Neural progenitor cell (in vitro differentiated cells): ENCODE results near the gene GPLD1. TPM values are rescaled to one million over a fixed set of nuclear protein-coding genes. Genes with fewer than 3 reads are reported as not detected.

Experiments used
- DNase-seq: peaks from one replicate; pipeline ENCODE4 v3.0.0-alpha.2; 2016; ENCODE audit warnings: low spot score
- H2AFZ ChIP-seq: fragments of 200-600 bp; sonication (generic); replicated peaks from 2 replicates; pipeline ENCODE4 v1.6.1; 2016; ENCODE audit warnings: antibody characterized with exemption
- H3F3A ChIP-seq: fragments of 200-600 bp; sonication (generic); 2 replicates; pipeline ENCODE4 v1.6.1; 2016; ENCODE audit warnings: antibody characterized with exemption, low read depth
- H3K27ac ChIP-seq: fragments of 200-600 bp; sonication (generic); 2 replicates; pipeline ENCODE4 v1.5.1; 2016; ENCODE audit warnings: mild to moderate bottlenecking
- H3K27me3 ChIP-seq: fragments of 200-600 bp; sonication (generic); 2 replicates; pipeline ENCODE4 v1.6.1; 2016; ENCODE audit warnings: mild to moderate bottlenecking, moderate library complexity
- H3K36me3 ChIP-seq: fragments of 200-600 bp; sonication (generic); 2 replicates; pipeline ENCODE4 v1.5.1; 2016
- H3K4me1 ChIP-seq: fragments of 200-600 bp; sonication (generic); 2 replicates; pipeline ENCODE4 v1.6.1; 2016; ENCODE audit warnings: mixed run types
- H3K4me2 ChIP-seq: fragments of 200-600 bp; sonication (generic); 2 replicates; pipeline ENCODE4 v1.6.1; 2016
- H3K4me3 ChIP-seq: fragments of 200-600 bp; sonication (generic); 2 replicates; pipeline ENCODE4 v1.5.1; 2016
- H3K79me2 ChIP-seq: fragments of 200-600 bp; sonication (generic); 2 replicates; pipeline ENCODE4 v1.6.1; 2016; ENCODE audit warnings: low read depth
- H3K9ac ChIP-seq: fragments of 200-600 bp; sonication (generic); 2 replicates; pipeline ENCODE4 v1.6.1; 2016
- H3K9me3 ChIP-seq: fragments of 200-600 bp; sonication (generic); 2 replicates; pipeline ENCODE4 v1.5.1; 2016; ENCODE audit warnings: low read depth
- H4K20me1 ChIP-seq: fragments of 200-600 bp; sonication (generic); 2 replicates; pipeline ENCODE4 v1.6.1; 2016; ENCODE audit warnings: low read depth
- H3K27ac Mint-ChIP-seq: 3 replicates; pipeline ENCODE4 v1.8.0; 2021; ENCODE audit warnings: mixed read lengths
- H3K27me3 Mint-ChIP-seq: 2 replicates; pipeline ENCODE4 v1.8.0; 2022; ENCODE audit warnings: low read depth, mild to moderate bottlenecking, inconsistent platforms, moderate library complexity, mixed read lengths; ENCODE audit not compliant: insufficient read depth
- H3K36me3 Mint-ChIP-seq: 3 replicates; pipeline ENCODE4 v1.8.0; 2021; ENCODE audit warnings: mixed read lengths
- H3K4me1 Mint-ChIP-seq: 3 replicates; pipeline ENCODE4 v1.8.0; 2021; ENCODE audit warnings: mixed read lengths
- H3K4me3 Mint-ChIP-seq: 3 replicates; pipeline ENCODE4 v1.8.0; 2021; ENCODE audit warnings: mild to moderate bottlenecking, moderate library complexity, mixed read lengths
- H3K9me3 Mint-ChIP-seq: 3 replicates; pipeline ENCODE4 v1.8.0; 2020; ENCODE audit warnings: mixed read lengths
- EZH2 ChIP-seq: fragments of 200-600 bp; sonication (generic); IDR thresholded peaks from 2 replicates; pipeline ENCODE4 v1.6.1; 2017; ENCODE audit warnings: antibody characterized with exemption, mild to moderate bottlenecking, moderate library complexity
- EZH2phosphoT487 ChIP-seq: fragments of 200-600 bp; sonication (generic); IDR thresholded peaks from 2 replicates; pipeline ENCODE4 v1.6.1; 2017; ENCODE audit warnings: antibody characterized with exemption
- total RNA-seq: library from RNA; depleted of rRNA; stranded (reverse); fragments of >200 nt; gene quantifications from 2 replicates; pipeline ENCODE4 v1.2.3, GENCODE V29; 2015; ENCODE audit warnings: low replicate concordance
- TF ChIP-seq, protein P1 (sequence below): fragments of 200-600 bp; sonication (generic); IDR thresholded peaks from 2 replicates; pipeline ENCODE4 v1.5.1; 2017; ENCODE audit warnings: antibody characterized with exemption, mild to moderate bottlenecking

Gene GPLD1
- total RNA-seq, 1 donor from 2014 or later: 8.3 TPM

- TF ChIP-seq EZH2phosphoT487: no peak
- TF ChIP-seq EZH2: no peak
- TF ChIP-seq, protein P1, sequence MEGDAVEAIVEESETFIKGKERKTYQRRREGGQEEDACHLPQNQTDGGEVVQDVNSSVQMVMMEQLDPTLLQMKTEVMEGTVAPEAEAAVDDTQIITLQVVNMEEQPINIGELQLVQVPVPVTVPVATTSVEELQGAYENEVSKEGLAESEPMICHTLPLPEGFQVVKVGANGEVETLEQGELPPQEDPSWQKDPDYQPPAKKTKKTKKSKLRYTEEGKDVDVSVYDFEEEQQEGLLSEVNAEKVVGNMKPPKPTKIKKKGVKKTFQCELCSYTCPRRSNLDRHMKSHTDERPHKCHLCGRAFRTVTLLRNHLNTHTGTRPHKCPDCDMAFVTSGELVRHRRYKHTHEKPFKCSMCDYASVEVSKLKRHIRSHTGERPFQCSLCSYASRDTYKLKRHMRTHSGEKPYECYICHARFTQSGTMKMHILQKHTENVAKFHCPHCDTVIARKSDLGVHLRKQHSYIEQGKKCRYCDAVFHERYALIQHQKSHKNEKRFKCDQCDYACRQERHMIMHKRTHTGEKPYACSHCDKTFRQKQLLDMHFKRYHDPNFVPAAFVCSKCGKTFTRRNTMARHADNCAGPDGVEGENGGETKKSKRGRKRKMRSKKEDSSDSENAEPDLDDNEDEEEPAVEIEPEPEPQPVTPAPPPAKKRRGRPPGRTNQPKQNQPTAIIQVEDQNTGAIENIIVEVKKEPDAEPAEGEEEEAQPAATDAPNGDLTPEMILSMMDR: no peak
- H2AFZ ChIP-seq: no peak overlapping the region
- no peaks in the 10 kb centered on the region for H3F3A ChIP-seq
- no peaks in the 10 kb centered on the region for H3K79me2 ChIP-seq
- Mint-ChIP-seq H3K27me3 (peaks cover 6% of the 10 kb centered on the region), H3K27ac (no peak overlapping the region), H3K4me1 (no peaks in the 10 kb centered on the region), H3K9me3 (peaks cover 4% of the 10 kb centered on the region), H3K4me3 (no peak overlapping the region), H3K36me3 (peaks cover 2% of the 10 kb centered on the region)
- no peak overlapping the region for H3K27ac ChIP-seq
- H4K20me1 ChIP-seq: no peaks in the 10 kb centered on the region
- no peak for DNase-seq
- H3K4me1 ChIP-seq: no peaks in the 10 kb centered on the region
- H3K9me3 ChIP-seq: peaks cover 3% of the 10 kb centered on the region
- H3K27me3 ChIP-seq: no peaks in the 10 kb centered on the region
- no peak overlapping the region for H3K4me3 ChIP-seq
- no peak overlapping the region for H3K4me2 ChIP-seq
- no peak overlapping the region for H3K9ac ChIP-seq
- no peaks in the 10 kb centered on the region for H3K36me3 ChIP-seq
These were observed 12.3 kb downstream of the GPLD1 start for GRCh38 chr6:24477070-24477469.

DNA sequence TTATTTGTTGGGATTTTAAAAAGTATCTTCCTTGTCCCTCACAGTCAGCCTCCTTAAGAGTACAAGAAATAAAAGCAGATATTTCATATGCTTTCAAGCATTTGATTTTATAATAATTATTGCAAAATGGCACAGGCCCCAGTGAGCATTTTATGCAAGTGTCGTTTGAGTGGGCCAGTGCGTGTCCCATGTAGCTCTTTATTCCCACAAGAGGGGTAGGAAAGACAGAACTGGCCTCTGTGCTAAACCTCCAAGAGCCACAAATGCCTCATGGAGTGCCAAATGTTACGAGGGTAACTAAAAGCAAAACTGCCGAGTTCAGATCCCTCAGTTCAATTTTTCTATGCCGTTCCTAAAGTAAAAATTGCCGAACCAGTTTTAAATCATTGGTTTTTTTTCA lies 12.7 kb downstream of the GPLD1 start:
- no peak for DNase-seq
- Histone ChIP-seq H3K4me1 (no peaks in the 10 kb centered on the region), H3K27me3 (no peaks in the 10 kb centered on the region), H3K36me3 (no peaks in the 10 kb centered on the region), H3F3A (no peaks in the 10 kb centered on the region), H3K9ac (no peak overlapping the region), H3K4me2 (no peak overlapping the region), H2AFZ (no peak overlapping the region), H3K9me3 (peaks cover 3% of the 10 kb centered on the region), H3K27ac (no peak overlapping the region), H3K79me2 (no peaks in the 10 kb centered on the region), H3K4me3 (no peak overlapping the region), H4K20me1 (no peaks in the 10 kb centered on the region)
- Mint-ChIP-seq H3K27me3 (peaks cover 6% of the 10 kb centered on the region), H3K27ac (no peak overlapping the region), H3K9me3 (peaks cover 4% of the 10 kb centered on the region), H3K4me3 (no peak overlapping the region), H3K4me1 (no peaks in the 10 kb centered on the region), H3K36me3 (peaks cover 2% of the 10 kb centered on the region)
- TF ChIP-seq EZH2phosphoT487 (no peak), EZH2 (no peak)
- TF ChIP-seq, protein P1: no peak

DNA sequence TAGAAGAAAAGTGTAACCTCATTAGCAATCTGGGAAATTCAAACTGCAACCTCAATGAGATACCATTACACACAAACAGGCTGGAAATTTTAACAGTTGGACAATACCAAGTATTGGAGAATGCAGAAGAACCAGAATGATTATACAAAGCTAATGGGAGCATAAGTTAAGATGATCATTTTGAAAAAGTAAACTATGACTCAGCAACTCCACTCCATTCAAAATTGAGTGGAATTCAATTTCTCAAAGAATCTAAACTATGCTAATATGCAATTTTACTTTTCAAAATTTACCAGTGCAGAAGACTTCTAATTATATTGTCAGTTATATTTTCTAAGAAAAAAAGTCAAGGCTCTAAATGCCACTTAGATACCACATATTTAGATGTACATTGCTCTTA lies 17.2 kb downstream of the GPLD1 start:
- Histone ChIP-seq H3K4me3 (no peak overlapping the region), H3K9ac (no peak overlapping the region), H3K27ac (no peak overlapping the region), H3F3A (no peaks in the 10 kb centered on the region), H3K9me3 (no peaks in the 10 kb centered on the region), H3K4me1 (no peaks in the 10 kb centered on the region), H4K20me1 (no peaks in the 10 kb centered on the region), H3K27me3 (no peaks in the 10 kb centered on the region), H3K36me3 (no peaks in the 10 kb centered on the region), H3K4me2 (no peak overlapping the region), H3K79me2 (no peaks in the 10 kb centered on the region), H2AFZ (no peak overlapping the region)
- H3K27me3 Mint-ChIP-seq: no peaks in the 10 kb centered on the region
- H3K4me3 Mint-ChIP-seq: no peak overlapping the region
- TF ChIP-seq, protein P1: no peak
- TF ChIP-seq EZH2phosphoT487 (no peak), EZH2 (no peak)
- no peaks in the 10 kb centered on the region for H3K4me1 Mint-ChIP-seq
- no peak overlapping the region for H3K27ac Mint-ChIP-seq
- DNase-seq: no peak
- H3K36me3 Mint-ChIP-seq: no peaks in the 10 kb centered on the region
- no peaks in the 10 kb centered on the region for H3K9me3 Mint-ChIP-seq

DNA sequence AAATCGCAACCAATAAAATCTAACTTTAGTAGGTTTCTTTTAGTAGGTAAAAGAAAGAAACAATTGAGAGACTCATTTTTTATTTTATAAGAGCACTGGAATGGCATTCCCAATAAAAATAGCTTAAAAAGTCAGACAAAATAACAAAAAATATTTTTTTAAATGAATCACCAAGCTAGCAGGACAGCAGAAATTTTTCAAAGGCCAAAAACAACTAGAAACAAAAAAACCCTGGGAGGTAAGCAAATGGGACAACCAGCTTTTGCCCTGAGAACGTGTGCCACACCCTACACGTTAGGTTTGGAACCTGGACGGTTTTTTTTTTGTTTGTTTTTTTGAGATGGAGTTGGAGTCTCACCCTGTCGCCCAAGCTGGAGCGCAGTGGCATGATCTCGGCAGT lies 19.6 kb downstream of the GPLD1 start:
- no peaks in the 10 kb centered on the region for H3K79me2 ChIP-seq
- H3K9ac ChIP-seq: no peak overlapping the region
- H2AFZ ChIP-seq: no peak overlapping the region
- no peak for TF ChIP-seq EZH2
- TF ChIP-seq EZH2phosphoT487: no peak
- TF ChIP-seq, protein P1: no peak
- no peaks in the 10 kb centered on the region for H3K27me3 ChIP-seq
- H3K4me1 Mint-ChIP-seq: no peaks in the 10 kb centered on the region
- H3K4me2 ChIP-seq: no peak overlapping the region
- H3K27ac Mint-ChIP-seq: no peak overlapping the region
- H3K36me3 Mint-ChIP-seq: no peaks in the 10 kb centered on the region
- H3K9me3 Mint-ChIP-seq: no peaks in the 10 kb centered on the region
- no peak overlapping the region for H3K4me3 ChIP-seq
- no peak overlapping the region for H3K4me3 Mint-ChIP-seq
- no peak for DNase-seq
- H3K36me3 ChIP-seq: no peaks in the 10 kb centered on the region
- H3K9me3 ChIP-seq: no peaks in the 10 kb centered on the region
- no peaks in the 10 kb centered on the region for H3F3A ChIP-seq
- H4K20me1 ChIP-seq: no peaks in the 10 kb centered on the region
- no peaks in the 10 kb centered on the region for H3K27me3 Mint-ChIP-seq
- no peaks in the 10 kb centered on the region for H3K4me1 ChIP-seq
- H3K27ac ChIP-seq: no peak overlapping the region
